GM18868 (cell line): Measurements from ENCODE around the gene NUDT1.

ENCODE experiments used
- ATAC-seq: cut with Tn5 transposase; IDR thresholded peaks from one replicate; pipeline ENCODE4 v1.9.1; 2021; ENCODE audit warnings: mild to moderate bottlenecking, moderate library complexity; ENCODE audit not compliant: unreplicated experiment

NUDT1 gene

GRCh38 chr7:2204446-2204845, 37.6 kb upstream of the NUDT1 start:
- no peak for ATAC-seq

GRCh38 chr7:2205036-2205780, 36.8 kb upstream of the NUDT1 start:
- no peak for ATAC-seq

GRCh38 chr7:2208712-2209111, 33.3 kb upstream of the NUDT1 start:
- no peak for ATAC-seq

- ATAC-seq = peak; percentile 79
These were observed 32.7 kb upstream of the NUDT1 start for GRCh38 chr7:2209146-2209960.

- ATAC-seq = no peak
These were observed 32.1 kb upstream of the NUDT1 start for GRCh38 chr7:2209961-2210323.

GRCh38 chr7:2210551-2211258, 31.3 kb upstream of the NUDT1 start:
- ATAC-seq = no peak

- no peak for ATAC-seq
These were observed 30.7 kb upstream of the NUDT1 start for GRCh38 chr7:2211259-2211880.

GRCh38 chr7:2211926-2212325, 30.1 kb upstream of the NUDT1 start:
- no peak for ATAC-seq

- ATAC-seq = no peak
These were observed 29.1 kb upstream of the NUDT1 start for GRCh38 chr7:2212906-2213305.

GRCh38 chr7:2213551-2214215, 28.3 kb upstream of the NUDT1 start:
- ATAC-seq = no peak

GRCh38 chr7:2214636-2215035, 27.4 kb upstream of the NUDT1 start:
- ATAC-seq = no peak

- no peak for ATAC-seq
These were observed 26.2 kb upstream of the NUDT1 start for GRCh38 chr7:2215851-2216250.

- no peak for ATAC-seq
These were observed 24.8 kb upstream of the NUDT1 start for GRCh38 chr7:2217206-2217605.

- no peak for ATAC-seq
These were observed 24.1 kb upstream of the NUDT1 start for GRCh38 chr7:2217716-2218443.

- no peak for ATAC-seq
These were observed 23.6 kb upstream of the NUDT1 start for GRCh38 chr7:2218444-2218785.

GRCh38 chr7:2219136-2219535, 22.9 kb upstream of the NUDT1 start:
- no peak for ATAC-seq

- no peak for ATAC-seq
These were observed 22.4 kb upstream of the NUDT1 start for GRCh38 chr7:2219606-2220005.

GRCh38 chr7:2220030-2220429, 22.0 kb upstream of the NUDT1 start:
- ATAC-seq = no peak

GRCh38 chr7:2220506-2220905, 21.5 kb upstream of the NUDT1 start:
- no peak for ATAC-seq

- ATAC-seq = no peak
These were observed 21.1 kb upstream of the NUDT1 start for GRCh38 chr7:2220954-2221353.
